Measurements from ENCODE around the gene CA11.

DNA sequence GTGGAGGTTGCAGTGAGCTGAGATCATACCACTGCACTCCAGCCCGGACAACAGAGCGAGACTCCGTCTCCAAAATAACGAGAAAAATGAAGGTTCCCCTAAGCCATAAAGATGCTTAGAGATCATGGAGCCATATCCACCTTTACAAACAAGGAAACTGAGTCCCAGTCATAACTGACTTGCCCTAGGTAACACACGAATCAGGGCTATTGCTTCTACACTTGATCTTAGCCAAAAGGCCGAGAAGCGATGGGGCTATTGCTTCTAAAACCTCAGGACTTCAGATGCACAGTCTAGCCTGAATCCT, 12.0 kb downstream of the CA11 start:
- TF ChIP-seq, protein P1, sequence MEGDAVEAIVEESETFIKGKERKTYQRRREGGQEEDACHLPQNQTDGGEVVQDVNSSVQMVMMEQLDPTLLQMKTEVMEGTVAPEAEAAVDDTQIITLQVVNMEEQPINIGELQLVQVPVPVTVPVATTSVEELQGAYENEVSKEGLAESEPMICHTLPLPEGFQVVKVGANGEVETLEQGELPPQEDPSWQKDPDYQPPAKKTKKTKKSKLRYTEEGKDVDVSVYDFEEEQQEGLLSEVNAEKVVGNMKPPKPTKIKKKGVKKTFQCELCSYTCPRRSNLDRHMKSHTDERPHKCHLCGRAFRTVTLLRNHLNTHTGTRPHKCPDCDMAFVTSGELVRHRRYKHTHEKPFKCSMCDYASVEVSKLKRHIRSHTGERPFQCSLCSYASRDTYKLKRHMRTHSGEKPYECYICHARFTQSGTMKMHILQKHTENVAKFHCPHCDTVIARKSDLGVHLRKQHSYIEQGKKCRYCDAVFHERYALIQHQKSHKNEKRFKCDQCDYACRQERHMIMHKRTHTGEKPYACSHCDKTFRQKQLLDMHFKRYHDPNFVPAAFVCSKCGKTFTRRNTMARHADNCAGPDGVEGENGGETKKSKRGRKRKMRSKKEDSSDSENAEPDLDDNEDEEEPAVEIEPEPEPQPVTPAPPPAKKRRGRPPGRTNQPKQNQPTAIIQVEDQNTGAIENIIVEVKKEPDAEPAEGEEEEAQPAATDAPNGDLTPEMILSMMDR (IDR thresholded peaks at IDR 0.05) = no peak
- no peak for TF ChIP-seq POLR2A (IDR thresholded peaks at IDR 0.05)

All from lower leg skin (tissue), 3 donors.